Osteoblast (primary cell): ENCODE measurements around the gene ENHO. TPM values are rescaled to one million over a fixed set of nuclear protein-coding genes. Genes with fewer than 3 reads are reported as not detected.

Experiments used
- DNase-seq: peaks from one replicate; pipeline ENCODE4 v3.0.0; 2011; ENCODE audit warnings: low spot score, mixed read lengths; ENCODE audit not compliant: insufficient read length; ENCODE audit errors: missing footprints
- H2AFZ ChIP-seq: 2 replicates; pipeline ENCODE4 v1.6.0; 2011; ENCODE audit warnings: mild to moderate bottlenecking, low read length
- H3K27ac ChIP-seq: 2 replicates; pipeline ENCODE4 v1.5.1; 2011; ENCODE audit warnings: mild to moderate bottlenecking, low read depth, low read length, moderate library complexity
- H3K27me3 ChIP-seq: 2 replicates; pipeline ENCODE4 v1.6.0; 2012; ENCODE audit warnings: mild to moderate bottlenecking, control low read depth, inconsistent platforms, low read length, moderate library complexity; ENCODE audit not compliant: insufficient read depth
- H3K36me3 ChIP-seq: 2 replicates; pipeline ENCODE4 v1.5.1; 2011; ENCODE audit warnings: mild to moderate bottlenecking, low read length, control low read depth, moderate library complexity; ENCODE audit not compliant: insufficient read depth
- H3K4me1 ChIP-seq: 2 replicates; pipeline ENCODE4 v1.5.1; 2011; ENCODE audit warnings: mild to moderate bottlenecking, low read length, control low read depth, moderate library complexity; ENCODE audit not compliant: insufficient read depth
- H3K4me2 ChIP-seq: 2 replicates; pipeline ENCODE4 v1.6.0; 2011; ENCODE audit warnings: mild to moderate bottlenecking, low read length; ENCODE audit not compliant: insufficient read depth
- H3K4me3 ChIP-seq: fragments of 200-600 bp; sonication (generic); 3 replicates; pipeline ENCODE4 v1.5.1; 2012; ENCODE audit warnings: mild to moderate bottlenecking, low read length, inconsistent platforms; ENCODE audit not compliant: insufficient read depth
- H3K79me2 ChIP-seq: 2 replicates; pipeline ENCODE4 v1.6.0; 2012; ENCODE audit warnings: mild to moderate bottlenecking, low read length, control low read depth, inconsistent platforms; ENCODE audit not compliant: insufficient read depth
- H3K9me3 ChIP-seq: 2 replicates; pipeline ENCODE4 v1.5.1; 2011; ENCODE audit warnings: low read depth, low read length, control low read depth
- H4K20me1 ChIP-seq: 2 replicates; pipeline ENCODE4 v1.6.0; 2012; ENCODE audit warnings: mild to moderate bottlenecking, low read length, control low read depth; ENCODE audit not compliant: insufficient read depth
- total RNA-seq: library from RNA; depleted of rRNA; stranded (reverse); fragments of >200 nt; gene quantifications from 2 replicates; pipeline ENCODE4 v1.2.3, GENCODE V29; 2012
- TF ChIP-seq, protein P1 (sequence below): IDR thresholded peaks from 2 replicates; pipeline ENCODE4 v1.5.1; 2011; ENCODE audit warnings: mild to moderate bottlenecking, low read depth, low read length, moderate library complexity; ENCODE audit errors: extremely low read depth

ENHO gene
- total RNA-seq, 1 donor = under 0.01 TPM

DNA sequence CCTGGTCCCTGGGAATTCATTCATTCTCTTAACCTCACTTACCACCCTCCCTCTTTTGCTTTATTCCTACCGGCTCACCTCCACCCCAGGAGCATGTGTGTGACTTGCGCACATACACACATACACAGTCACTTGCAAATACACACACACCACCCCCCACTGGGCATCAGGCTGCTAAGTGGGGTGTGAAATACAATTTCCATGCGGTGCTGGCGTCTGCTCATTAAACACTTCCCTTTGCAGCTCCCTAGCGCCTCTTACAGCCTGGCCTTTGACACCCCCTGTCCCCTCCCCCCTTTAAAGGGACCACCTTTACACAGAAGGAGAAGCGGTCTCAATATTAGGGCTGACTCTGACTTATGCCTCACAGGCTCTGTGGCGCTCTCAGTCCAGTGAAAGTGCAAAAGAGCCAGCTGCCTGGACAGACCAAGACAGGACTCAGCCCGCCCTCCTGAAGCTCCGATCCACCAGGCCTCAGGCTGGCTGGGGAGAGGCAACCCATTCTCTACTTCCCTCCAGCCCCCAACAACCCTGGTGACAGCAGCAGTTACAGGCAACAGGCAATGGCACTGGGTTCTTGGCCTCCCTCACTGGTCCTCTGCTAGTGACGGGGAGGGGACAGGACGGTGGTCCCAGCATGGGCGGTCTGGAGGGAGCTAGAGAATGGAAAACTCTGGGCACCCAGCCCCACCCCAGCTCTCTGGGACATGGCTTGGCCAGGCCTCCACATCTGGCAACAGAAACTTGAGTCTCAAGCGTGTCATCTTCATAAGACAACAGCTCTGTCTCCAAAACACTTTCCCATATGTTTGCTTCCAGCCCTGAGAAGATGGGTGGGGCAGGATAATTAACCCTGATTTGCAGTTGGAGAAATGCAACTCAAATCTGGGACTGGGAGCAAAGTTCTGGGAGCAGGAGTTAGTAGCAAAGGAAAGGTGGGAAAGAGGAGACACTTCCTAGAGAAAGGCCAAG, 12.0 kb downstream of the ENHO start:
- Histone ChIP-seq H3K27me3 (peaks cover 13% of the 10 kb centered on the region), H3K9me3 (no peaks in the 10 kb centered on the region), H3K36me3 (no peaks in the 10 kb centered on the region), H3K4me3 (no peak overlapping the region), H3K4me2 (no peak overlapping the region), H2AFZ (no peak overlapping the region), H3K4me1 (peaks cover 4% of the 10 kb centered on the region), H3K79me2 (no peaks in the 10 kb centered on the region), H4K20me1 (no peaks in the 10 kb centered on the region), H3K27ac (no peak overlapping the region)
- DNase-seq = no peak
- TF ChIP-seq, protein P1, sequence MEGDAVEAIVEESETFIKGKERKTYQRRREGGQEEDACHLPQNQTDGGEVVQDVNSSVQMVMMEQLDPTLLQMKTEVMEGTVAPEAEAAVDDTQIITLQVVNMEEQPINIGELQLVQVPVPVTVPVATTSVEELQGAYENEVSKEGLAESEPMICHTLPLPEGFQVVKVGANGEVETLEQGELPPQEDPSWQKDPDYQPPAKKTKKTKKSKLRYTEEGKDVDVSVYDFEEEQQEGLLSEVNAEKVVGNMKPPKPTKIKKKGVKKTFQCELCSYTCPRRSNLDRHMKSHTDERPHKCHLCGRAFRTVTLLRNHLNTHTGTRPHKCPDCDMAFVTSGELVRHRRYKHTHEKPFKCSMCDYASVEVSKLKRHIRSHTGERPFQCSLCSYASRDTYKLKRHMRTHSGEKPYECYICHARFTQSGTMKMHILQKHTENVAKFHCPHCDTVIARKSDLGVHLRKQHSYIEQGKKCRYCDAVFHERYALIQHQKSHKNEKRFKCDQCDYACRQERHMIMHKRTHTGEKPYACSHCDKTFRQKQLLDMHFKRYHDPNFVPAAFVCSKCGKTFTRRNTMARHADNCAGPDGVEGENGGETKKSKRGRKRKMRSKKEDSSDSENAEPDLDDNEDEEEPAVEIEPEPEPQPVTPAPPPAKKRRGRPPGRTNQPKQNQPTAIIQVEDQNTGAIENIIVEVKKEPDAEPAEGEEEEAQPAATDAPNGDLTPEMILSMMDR = no peak

DNA sequence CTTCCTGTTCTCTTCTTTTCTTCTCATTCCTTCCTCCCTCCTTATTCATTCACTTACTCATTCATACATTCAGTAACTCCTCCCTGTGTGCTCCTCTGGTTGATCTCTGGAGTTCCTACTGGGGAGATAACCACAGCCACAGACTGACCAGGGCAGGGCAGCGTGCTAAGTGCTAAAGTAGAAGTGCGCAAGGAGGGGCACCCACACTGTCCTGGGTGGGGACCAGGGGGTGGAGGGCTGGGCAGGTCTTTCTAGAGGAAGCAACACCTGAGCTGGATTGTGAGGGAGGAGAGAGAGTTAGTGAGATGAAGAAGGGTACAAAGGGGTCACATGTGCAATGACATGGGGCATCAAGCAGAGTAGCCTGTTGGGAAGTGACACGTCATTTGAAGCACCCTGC, 13.8 kb downstream of the ENHO start:
- H3K9me3 ChIP-seq = no peaks in the 10 kb centered on the region
- peaks cover 14% of the 10 kb centered on the region for H3K27me3 ChIP-seq
- no peaks in the 10 kb centered on the region for H3K79me2 ChIP-seq
- no peaks in the 10 kb centered on the region for H4K20me1 ChIP-seq
- H3K4me1 ChIP-seq = peaks cover 4% of the 10 kb centered on the region
- H3K4me3 ChIP-seq = no peak overlapping the region
- no peak for DNase-seq
- H3K4me2 ChIP-seq = no peak overlapping the region
- TF ChIP-seq, protein P1 = no peak
- H3K27ac ChIP-seq = no peak overlapping the region
- no peaks in the 10 kb centered on the region for H3K36me3 ChIP-seq
- H2AFZ ChIP-seq = no peak overlapping the region

DNA sequence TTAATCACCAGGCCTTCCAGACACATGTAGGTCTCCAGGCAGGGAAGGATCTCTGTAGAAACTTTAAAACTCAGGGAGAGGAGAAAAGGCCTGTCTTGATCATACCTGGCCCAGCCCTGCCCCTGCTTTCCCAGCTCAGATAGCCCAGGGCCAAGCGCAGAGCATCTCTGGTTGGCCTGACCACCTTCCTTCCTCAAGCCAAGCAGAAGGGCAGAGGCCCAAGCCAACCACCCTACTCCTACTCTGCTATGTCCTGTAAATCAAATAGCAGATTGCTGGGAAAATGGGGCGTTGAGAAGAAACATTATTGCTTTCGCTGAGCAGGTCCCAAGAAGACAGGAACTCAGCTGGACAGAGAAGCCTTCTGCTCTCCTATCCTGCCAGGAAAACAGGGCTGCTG, 14.3 kb downstream of the ENHO start:
- Histone ChIP-seq H3K79me2 (no peaks in the 10 kb centered on the region), H3K27me3 (peaks cover 19% of the 10 kb centered on the region), H3K4me2 (no peak overlapping the region), H4K20me1 (no peaks in the 10 kb centered on the region), H2AFZ (no peak overlapping the region), H3K4me3 (no peak overlapping the region), H3K27ac (no peak overlapping the region), H3K9me3 (no peaks in the 10 kb centered on the region), H3K36me3 (no peaks in the 10 kb centered on the region), H3K4me1 (peaks cover 3% of the 10 kb centered on the region)
- no peak for DNase-seq
- TF ChIP-seq, protein P1 = no peak

DNA sequence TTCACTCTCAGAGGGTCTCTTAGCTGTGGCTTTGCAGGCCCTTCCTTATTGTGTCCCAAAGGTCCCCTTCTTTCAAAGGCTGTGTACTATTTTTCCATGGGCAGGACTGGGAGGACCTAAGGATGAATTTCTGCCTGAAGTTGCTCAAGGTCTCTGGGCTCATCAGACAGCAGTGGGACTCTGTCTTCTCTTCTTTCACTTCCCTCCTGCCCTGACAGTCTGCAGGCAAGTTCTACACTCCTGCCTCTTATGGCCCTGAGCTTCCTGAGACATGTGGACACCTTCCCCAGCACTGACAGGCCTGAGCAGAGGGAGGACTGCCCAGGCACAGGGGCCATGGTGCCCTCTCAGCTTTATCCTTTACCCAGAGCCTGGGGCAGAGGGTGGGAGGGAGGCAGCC, 14.8 kb downstream of the ENHO start:
- Histone ChIP-seq H3K27me3 (peaks cover 20% of the 10 kb centered on the region), H4K20me1 (no peaks in the 10 kb centered on the region), H3K4me3 (no peak overlapping the region), H3K4me1 (no peaks in the 10 kb centered on the region), H2AFZ (no peak overlapping the region), H3K4me2 (no peak overlapping the region), H3K9me3 (no peaks in the 10 kb centered on the region), H3K79me2 (no peaks in the 10 kb centered on the region), H3K27ac (no peak overlapping the region), H3K36me3 (no peaks in the 10 kb centered on the region)
- TF ChIP-seq, protein P1 = no peak
- DNase-seq = no peak
